Measurements from ENCODE around the gene CDH7.

Gene CDH7

GRCh38 chr18:65919663-65920062, 168.9 kb downstream of the CDH7 start:
- DNase-seq: no peak

- DNase-seq: no peak
These were observed 171.3 kb downstream of the CDH7 start for GRCh38 chr18:65922103-65922502.

- no peak for DNase-seq
These were observed 174.1 kb downstream of the CDH7 start for GRCh38 chr18:65924904-65925303.

- DNase-seq: no peak
These were observed 184.1 kb downstream of the CDH7 start for GRCh38 chr18:65934874-65935273.

- no peak for DNase-seq
These were observed 185.9 kb downstream of the CDH7 start for GRCh38 chr18:65936678-65937077.

- DNase-seq: no peak
These were observed 186.4 kb downstream of the CDH7 start for GRCh38 chr18:65937180-65937579.

GRCh38 chr18:65938592-65939372, 188.0 kb downstream of the CDH7 start:
- DNase-seq: no peak
